ENCODE data around the gene PCDH15.

- no peak for TF ChIP-seq CTCF (conservative IDR thresholded peaks at IDR 0.05; ENCODE audit: low read depth in 2 of 2)
- no peak for TF ChIP-seq POLR2AphosphoS5 (IDR thresholded peaks at IDR 0.05; ENCODE audit: low read depth)
- TF ChIP-seq NANOG (IDR thresholded peaks at IDR 0.05; ENCODE audit: borderline replicate concordance): no peak
- TF ChIP-seq CREB1 (CRISPR knock-in tag; IDR thresholded peaks at IDR 0.05; ENCODE audit: low read depth): no peak
- no peak for TF ChIP-seq JUNB (IDR thresholded peaks at IDR 0.05; ENCODE audit: unreplicated experiment)
- no peak for TF ChIP-seq EZH2phosphoT487 (IDR thresholded peaks at IDR 0.05; ENCODE audit: unreplicated experiment)
- no peak for TF ChIP-seq EZH2 (IDR thresholded peaks at IDR 0.05; ENCODE audit: low read depth, unreplicated experiment)
- no peak for TF ChIP-seq ETS1 (IDR thresholded peaks at IDR 0.05)
- no peak for TF ChIP-seq ZNF462 (CRISPR knock-in tag; IDR thresholded peaks at IDR 0.05)
These were observed 948.4 kb downstream of the PCDH15 start for GRCh38 chr10:53852450-53853175.
